ENCODE results near the gene ZNF254.
"Not testable (repeated sequence)": the region's sequence is repeated elsewhere in the genome, so short reads cannot be mapped to it uniquely, and the experiment has no call there.

Gene ZNF254

GRCh38 chr19:24086974-24087595 is at the start of gene ZNF254:
Gene ZNF254, plus strand, starts transcription at chr19:24087187. Its CDS starts 121 bp downstream, at chr19:24087308.
- TF ChIP-seq CTCF (IDR thresholded peaks at IDR 0.05), result no peak
- no peak for TF ChIP-seq ZFX (IDR thresholded peaks at IDR 0.05; ENCODE audit: borderline replicate concordance)
- peak within 1 kb of the TSS; percentile 85 for H3K27ac ChIP-seq

GRCh38 chr19:24040621-24041020 is 46.4 kb upstream of the ZNF254 start:
- TF ChIP-seq CTCF (IDR thresholded peaks at IDR 0.05) (no peak), ZFX (IDR thresholded peaks at IDR 0.05; ENCODE audit: borderline replicate concordance) (no peak)
- no peak overlapping the region for H3K27ac ChIP-seq

DNA sequence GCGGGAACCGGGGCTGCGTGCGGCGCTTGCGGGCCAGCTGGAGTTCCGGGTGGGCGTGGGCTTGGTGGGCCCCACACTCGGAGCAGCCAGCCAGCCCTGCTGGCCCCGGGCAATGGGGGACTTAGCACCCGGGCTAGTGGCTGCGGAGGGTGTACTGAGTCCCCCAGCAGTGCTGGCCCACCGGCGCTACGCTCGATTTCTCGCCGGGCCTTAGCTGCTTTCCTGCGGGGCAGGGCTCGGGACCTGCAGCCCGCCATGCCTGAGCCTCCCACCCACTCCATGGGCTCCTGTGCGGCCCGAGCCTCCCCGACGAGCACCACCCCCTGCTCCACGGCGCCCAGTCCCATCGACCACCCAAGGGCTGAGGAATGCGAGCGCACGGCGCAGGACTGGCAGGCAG is 45.7 kb upstream of the ZNF254 start:
- not testable (repeated sequence) for H3K27ac ChIP-seq

DNA sequence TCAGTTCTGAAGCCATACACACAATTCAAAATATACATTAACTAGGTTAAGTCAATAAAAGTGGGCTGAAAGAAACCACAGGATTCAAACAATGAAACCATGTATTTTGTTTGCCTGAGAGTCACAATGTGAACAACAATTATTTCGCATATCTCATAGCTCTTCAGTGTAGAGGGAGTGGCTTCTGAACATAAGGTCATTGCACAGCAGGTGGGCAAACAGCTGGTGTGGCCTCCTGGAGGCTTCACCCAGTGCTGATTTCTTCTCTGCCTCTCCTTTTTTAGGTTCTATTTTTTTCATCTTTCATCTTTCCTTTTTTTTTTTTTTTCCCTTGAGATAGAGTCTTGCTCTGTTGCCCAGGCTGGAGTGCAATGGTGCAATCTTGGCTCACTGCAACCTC is 40.4 kb upstream of the ZNF254 start:
- no peak overlapping the region for H3K27ac ChIP-seq
- TF ChIP-seq ZFX (IDR thresholded peaks at IDR 0.05; ENCODE audit: borderline replicate concordance) (no peak), CTCF (IDR thresholded peaks at IDR 0.05) (no peak)

GRCh38 chr19:24048261-24048660 is 38.7 kb upstream of the ZNF254 start:
- no peak overlapping the region for H3K27ac ChIP-seq
- no peak for TF ChIP-seq CTCF (IDR thresholded peaks at IDR 0.05)
- no peak for TF ChIP-seq ZFX (IDR thresholded peaks at IDR 0.05; ENCODE audit: borderline replicate concordance)

DNA sequence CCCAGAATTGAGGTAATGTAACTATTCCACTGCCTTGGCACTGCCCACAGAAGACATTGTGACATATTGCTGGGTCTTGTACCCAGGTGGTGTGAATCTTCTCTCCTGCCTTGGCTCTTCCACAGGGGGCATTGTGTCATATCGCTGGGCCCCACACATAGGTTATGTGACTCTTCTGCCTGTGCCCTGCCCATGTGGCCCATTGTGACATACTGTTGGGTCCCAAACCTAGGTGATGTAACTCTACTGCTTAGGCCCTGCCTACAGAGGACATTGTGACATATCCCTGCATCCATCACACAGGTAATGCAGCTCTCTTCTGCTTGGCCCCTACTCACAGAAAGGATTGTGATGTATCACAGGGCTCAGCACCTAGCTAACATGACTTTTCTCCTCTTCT is 37.5 kb upstream of the ZNF254 start:
- TF ChIP-seq CTCF (IDR thresholded peaks at IDR 0.05) (no peak), ZFX (IDR thresholded peaks at IDR 0.05; ENCODE audit: borderline replicate concordance) (no peak)
- H3K27ac ChIP-seq, result no peak overlapping the region

DNA sequence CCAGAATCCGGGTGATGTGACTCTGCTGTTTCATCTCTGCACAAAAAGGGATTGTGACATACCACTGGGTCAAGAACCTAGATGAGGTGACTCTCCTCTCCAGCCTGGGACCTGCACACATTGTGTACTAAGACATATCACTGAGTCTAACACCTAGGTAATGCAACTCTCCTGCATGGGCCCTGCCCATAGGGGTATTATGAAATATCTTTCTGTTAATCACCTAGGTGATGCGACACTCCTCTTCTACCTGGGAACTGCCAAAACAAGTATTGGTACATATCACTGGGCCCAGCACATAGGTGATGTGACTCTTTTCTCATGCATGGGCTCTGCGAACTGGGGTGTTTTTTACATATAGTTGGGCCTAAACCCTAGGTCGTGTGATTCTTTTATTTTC is 35.5 kb upstream of the ZNF254 start:
- H3K27ac ChIP-seq, result no peak overlapping the region
- TF ChIP-seq CTCF (IDR thresholded peaks at IDR 0.05) (no peak), ZFX (IDR thresholded peaks at IDR 0.05; ENCODE audit: borderline replicate concordance) (no peak)

DNA sequence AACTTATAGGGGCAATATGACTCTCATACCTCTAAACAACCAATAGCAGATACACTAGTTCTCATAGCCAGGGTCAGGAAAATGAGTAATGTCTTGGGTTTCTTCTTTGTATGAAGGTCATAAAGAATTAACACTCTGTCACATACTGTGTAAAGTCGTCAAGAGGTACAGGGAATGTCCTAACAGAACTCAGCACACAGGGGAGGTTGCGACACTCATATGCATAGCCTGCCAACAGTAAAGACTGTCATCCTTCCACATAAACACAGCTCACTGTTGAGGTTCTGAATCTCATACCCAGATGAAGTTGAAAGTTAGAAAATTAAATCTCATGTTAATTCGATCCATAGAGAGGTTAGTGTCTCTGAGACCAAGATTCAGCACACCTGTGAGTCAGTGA is 34.2 kb upstream of the ZNF254 start:
- 0 out of 2 replicates have a peak overlapping the region, but pooled peaks have one; percentile 55 for H3K27ac ChIP-seq
- TF ChIP-seq CTCF (IDR thresholded peaks at IDR 0.05) (no peak), ZFX (IDR thresholded peaks at IDR 0.05; ENCODE audit: borderline replicate concordance) (no peak)

All from 22Rv1 (cell line).